GM10248 (cell line): Measurements from ENCODE around the gene FEV.

ENCODE experiments used
- CTCF ChIA-PET: fragments of 300-600 bp; sonication (Branson Sonifier 250); formaldehyde crosslinking; extraction: SDS; loops from one replicate; lab custom pipeline; 2021; ENCODE audit warnings: antibody characterized with exemption; lab: Yijun Ruan, JAX
- POLR2A ChIA-PET: fragments of 350-650 bp; sonication (Branson Sonifier 250); formaldehyde crosslinking; extraction: SDS; loops from one replicate; lab custom pipeline; 2020; ENCODE audit warnings: antibody characterized with exemption; lab: Yijun Ruan, JAX
- DNase-seq: peaks from one replicate; pipeline ENCODE4 v3.0.0; 2012; ENCODE audit errors: extremely low spot score
- TF ChIP-seq, protein P1 (sequence below): IDR thresholded peaks from 2 replicates; pipeline ENCODE4 v1.5.1; 2012; ENCODE audit warnings: mild to moderate bottlenecking, low read depth; ENCODE audit errors: extremely low read depth, missing control alignments, control extremely low read depth

FEV gene

GRCh38 chr2:218993345-218994315 lies 8.6 kb upstream of the FEV start, which contains the start of gene CRYBA2:
Gene CRYBA2, minus strand, starts transcription at chr2:218993422. Its CDS starts 246 bp downstream, at chr2:218993176.
- POLR2A ChIA-PET, result no interaction called here
- TF ChIP-seq, protein P1, sequence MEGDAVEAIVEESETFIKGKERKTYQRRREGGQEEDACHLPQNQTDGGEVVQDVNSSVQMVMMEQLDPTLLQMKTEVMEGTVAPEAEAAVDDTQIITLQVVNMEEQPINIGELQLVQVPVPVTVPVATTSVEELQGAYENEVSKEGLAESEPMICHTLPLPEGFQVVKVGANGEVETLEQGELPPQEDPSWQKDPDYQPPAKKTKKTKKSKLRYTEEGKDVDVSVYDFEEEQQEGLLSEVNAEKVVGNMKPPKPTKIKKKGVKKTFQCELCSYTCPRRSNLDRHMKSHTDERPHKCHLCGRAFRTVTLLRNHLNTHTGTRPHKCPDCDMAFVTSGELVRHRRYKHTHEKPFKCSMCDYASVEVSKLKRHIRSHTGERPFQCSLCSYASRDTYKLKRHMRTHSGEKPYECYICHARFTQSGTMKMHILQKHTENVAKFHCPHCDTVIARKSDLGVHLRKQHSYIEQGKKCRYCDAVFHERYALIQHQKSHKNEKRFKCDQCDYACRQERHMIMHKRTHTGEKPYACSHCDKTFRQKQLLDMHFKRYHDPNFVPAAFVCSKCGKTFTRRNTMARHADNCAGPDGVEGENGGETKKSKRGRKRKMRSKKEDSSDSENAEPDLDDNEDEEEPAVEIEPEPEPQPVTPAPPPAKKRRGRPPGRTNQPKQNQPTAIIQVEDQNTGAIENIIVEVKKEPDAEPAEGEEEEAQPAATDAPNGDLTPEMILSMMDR, result no peak
- DNase-seq, result no peak
- CTCF ChIA-PET, result interaction anchor here (0.9 to 5.2 kb wide), 11 partner anchors 12 to 161 kb away, joined by 3 to 60 read pairs (median 4); no protein-coding TSS in a partner anchor

GRCh38 chr2:218992703-218993344 lies 7.8 kb upstream of the FEV start:
- POLR2A ChIA-PET, result no interaction called here
- DNase-seq, result no peak
- TF ChIP-seq, protein P1, result no peak
- CTCF ChIA-PET, result interaction anchor here (0.9 to 5.2 kb wide), 4 partner anchors 11 to 162 kb away, joined by 3 to 60 read pairs (median 3); no protein-coding TSS in a partner anchor

DNA sequence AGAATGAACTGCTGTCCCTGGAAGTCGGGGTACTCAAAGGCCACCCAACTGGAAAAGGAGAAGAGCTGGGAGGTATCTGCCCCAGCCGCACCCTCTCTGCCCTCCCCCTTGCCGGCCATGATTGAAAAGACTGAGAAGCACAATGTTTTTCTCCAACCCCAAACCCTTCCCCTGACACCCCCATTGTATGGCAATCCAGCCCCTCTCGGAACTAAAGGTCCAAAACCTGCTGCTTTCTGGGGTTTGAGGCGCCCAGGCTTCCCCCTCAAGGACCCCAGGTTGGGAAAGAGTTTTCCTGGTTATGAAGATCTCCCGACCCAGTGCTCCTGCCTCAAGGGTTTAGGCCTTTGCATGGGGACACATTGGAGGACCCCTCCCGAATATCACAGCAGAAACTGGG lies 7.2 kb upstream of the FEV start:
- ChIA-PET POLR2A (no interaction called here), CTCF (interaction anchor here (1.0 to 5.2 kb wide), 3 partner anchors 11 to 115 kb away, joined by 3 to 60 read pairs (median 3); no protein-coding TSS in a partner anchor)
- TF ChIP-seq, protein P1, result no peak

DNA sequence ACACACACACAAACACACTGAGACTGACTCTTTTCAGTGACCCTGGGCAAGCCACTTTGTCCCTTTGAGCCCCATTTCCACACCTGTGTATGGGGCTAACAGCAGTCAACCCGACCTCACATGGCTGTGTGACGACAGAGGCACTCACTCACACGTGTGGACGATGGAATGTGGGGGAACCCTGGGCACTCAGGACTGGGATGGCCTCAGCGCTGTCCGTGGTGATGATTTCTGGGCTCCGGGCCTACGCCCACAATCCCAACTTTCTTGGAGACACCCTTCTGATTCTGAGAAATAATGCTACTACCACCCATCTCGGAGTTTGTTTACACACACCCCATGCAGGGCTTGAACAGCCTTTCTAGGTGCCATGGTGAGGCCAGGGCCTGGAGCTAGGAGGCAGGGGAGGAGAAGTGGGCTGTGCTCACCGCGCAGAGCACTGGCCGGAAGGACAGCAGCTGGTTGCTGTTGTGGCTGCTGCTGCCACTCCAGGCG lies 6.7 kb upstream of the FEV start:
- DNase-seq, result no peak
- ChIA-PET POLR2A (no interaction called here), CTCF (interaction anchor here (1.0 to 5.2 kb wide), 2 partner anchors 10 to 39 kb away, joined by 3 to 60 read pairs; no protein-coding TSS in a partner anchor)
- TF ChIP-seq, protein P1, result no peak

More for the DNA sequence above, 7.2 kb upstream of the FEV start:
- DNase-seq, result no peak

DNA sequence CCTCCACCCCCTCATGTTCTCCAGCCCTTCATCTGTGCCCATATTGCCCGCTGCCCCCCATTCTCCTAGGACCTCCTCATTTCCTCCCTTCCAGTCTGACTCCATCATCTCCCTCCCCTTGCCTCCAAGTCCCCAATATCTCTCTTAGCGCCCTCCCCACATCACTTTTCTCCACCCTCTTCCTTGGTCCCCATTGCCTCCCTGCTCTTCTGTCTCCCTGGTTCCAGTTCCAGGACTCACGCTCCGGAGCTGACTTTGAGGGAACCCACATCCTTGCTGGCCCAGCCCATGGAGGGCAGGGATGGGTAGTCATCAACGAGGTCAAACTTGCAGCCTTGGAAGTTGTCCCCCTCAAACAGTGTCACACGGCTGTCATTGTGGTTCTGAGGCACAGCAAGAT lies 5.6 kb upstream of the FEV start:
- CTCF ChIA-PET, result interaction anchor here (1.3 to 3.7 kb wide), 3 partner anchors 10 to 92 kb away, joined by 4 to 23 read pairs (median 6); no protein-coding TSS in a partner anchor
- POLR2A ChIA-PET, result no interaction called here
- DNase-seq, result no peak
- TF ChIP-seq, protein P1, result no peak

- TF ChIP-seq, protein P1, result no peak
- CTCF ChIA-PET, result interaction anchor here (1.3 to 3.7 kb wide), 3 partner anchors 9 to 91 kb away, joined by 4 to 23 read pairs (median 6); no protein-coding TSS in a partner anchor
- no peak for DNase-seq
- POLR2A ChIA-PET, result no interaction called here
Measured at GRCh38 chr2:218990052-218990451, 5.1 kb upstream of the FEV start.
